AG04450 (cell line): ENCODE measurements around the gene USH2A. TPM values are rescaled to one million over a fixed set of nuclear protein-coding genes. Genes with fewer than 3 reads are reported as not detected.
A peak's percentile ranks its signal among the peaks of the same experiment; 100 is the strongest.

Source experiments
- CTCF ChIA-PET: fragments of 300-600, 350-600 bp; formaldehyde crosslinking; extraction: SDS; loops from one replicate; lab custom pipeline; 2022; ENCODE audit warnings: antibody characterized with exemption, inconsistent platforms; lab: Charles Lee
- POLR2A ChIA-PET: fragments of 350-600 bp; formaldehyde crosslinking; extraction: SDS; loops from one replicate; lab custom pipeline; 2021; ENCODE audit warnings: antibody characterized with exemption, inconsistent platforms; lab: Yijun Ruan, JAX
- DNase-seq: peaks from one replicate; pipeline ENCODE4 v3.0.0-alpha.2; 2011; ENCODE audit warnings: low read depth, low spot score
- H3K27ac ChIP-seq: one replicate; pipeline ENCODE4 v1.5.1; 2012; ENCODE audit warnings: low read depth, low read length, control low read depth
- H3K27me3 ChIP-seq: one replicate; pipeline ENCODE4 v1.6.0; 2012; ENCODE audit warnings: low read length; ENCODE audit not compliant: control insufficient read depth, insufficient read depth
- H3K4me3 ChIP-seq: 2 replicates; pipeline ENCODE4 v1.5.1; 2011; ENCODE audit warnings: mild to moderate bottlenecking, low read depth, low read length, control low read depth
- H3K9me3 ChIP-seq: 2 replicates; pipeline ENCODE4 v1.5.1; 2012; ENCODE audit warnings: low read length; ENCODE audit not compliant: control insufficient read depth, insufficient read depth
- polyA plus RNA-seq: library from polyadenylated mRNA; depleted of rRNA; stranded (reverse); fragments of >200 nt; gene quantifications from 2 replicates; pipeline ENCODE4 v1.2.3, GENCODE V29; 2011
- TF ChIP-seq, protein P1 (sequence below): IDR thresholded peaks from 2 replicates; pipeline ENCODE4 v1.5.1; 2011; ENCODE audit warnings: low read depth, low read length, control low read depth, inconsistent platforms

Gene USH2A
- polyA plus RNA-seq, 1 experiment = 0.01 TPM

DNA sequence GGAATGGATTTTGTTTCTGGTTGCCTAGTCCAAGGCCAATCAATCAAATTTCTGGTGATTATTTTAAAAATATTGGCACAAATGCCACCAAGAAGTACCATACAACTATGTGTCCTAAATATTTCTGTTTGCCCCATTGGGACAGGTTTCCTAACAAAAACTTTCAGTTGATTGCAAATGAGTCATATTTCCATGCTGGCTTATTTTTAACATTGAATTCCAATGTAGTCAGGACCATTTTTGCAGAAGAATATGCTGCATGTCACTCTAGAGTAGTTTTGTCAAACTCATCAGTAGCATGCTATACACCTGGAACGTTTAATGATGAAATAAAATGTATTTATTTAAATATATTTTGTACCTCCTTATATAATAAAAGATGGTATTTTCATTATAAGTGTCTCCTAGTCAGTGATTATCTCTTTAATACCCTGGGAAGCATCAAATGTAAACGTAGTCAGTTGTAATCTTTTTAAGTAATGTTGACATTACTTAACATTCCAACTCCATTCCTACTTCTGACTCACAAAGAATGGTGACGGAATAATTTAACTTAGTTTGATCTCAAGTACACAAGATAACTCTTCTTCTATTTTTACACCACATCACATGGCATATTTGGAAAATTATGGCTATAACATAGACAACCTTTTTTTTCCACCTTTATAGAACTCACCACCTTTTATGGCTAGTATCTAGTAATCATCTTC lies 39.0 kb upstream of the USH2A start:
- Histone ChIP-seq H3K27me3 (no peaks in the 10 kb centered on the region), H3K4me3 (no peak overlapping the region), H3K27ac (peak overlapping the region; percentile 54), H3K9me3 (no peaks in the 10 kb centered on the region)
- DNase-seq = peak; percentile 50
- CTCF ChIA-PET = no interaction called here
- TF ChIP-seq, protein P1, sequence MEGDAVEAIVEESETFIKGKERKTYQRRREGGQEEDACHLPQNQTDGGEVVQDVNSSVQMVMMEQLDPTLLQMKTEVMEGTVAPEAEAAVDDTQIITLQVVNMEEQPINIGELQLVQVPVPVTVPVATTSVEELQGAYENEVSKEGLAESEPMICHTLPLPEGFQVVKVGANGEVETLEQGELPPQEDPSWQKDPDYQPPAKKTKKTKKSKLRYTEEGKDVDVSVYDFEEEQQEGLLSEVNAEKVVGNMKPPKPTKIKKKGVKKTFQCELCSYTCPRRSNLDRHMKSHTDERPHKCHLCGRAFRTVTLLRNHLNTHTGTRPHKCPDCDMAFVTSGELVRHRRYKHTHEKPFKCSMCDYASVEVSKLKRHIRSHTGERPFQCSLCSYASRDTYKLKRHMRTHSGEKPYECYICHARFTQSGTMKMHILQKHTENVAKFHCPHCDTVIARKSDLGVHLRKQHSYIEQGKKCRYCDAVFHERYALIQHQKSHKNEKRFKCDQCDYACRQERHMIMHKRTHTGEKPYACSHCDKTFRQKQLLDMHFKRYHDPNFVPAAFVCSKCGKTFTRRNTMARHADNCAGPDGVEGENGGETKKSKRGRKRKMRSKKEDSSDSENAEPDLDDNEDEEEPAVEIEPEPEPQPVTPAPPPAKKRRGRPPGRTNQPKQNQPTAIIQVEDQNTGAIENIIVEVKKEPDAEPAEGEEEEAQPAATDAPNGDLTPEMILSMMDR = no peak
- POLR2A ChIA-PET = no interaction called here

DNA sequence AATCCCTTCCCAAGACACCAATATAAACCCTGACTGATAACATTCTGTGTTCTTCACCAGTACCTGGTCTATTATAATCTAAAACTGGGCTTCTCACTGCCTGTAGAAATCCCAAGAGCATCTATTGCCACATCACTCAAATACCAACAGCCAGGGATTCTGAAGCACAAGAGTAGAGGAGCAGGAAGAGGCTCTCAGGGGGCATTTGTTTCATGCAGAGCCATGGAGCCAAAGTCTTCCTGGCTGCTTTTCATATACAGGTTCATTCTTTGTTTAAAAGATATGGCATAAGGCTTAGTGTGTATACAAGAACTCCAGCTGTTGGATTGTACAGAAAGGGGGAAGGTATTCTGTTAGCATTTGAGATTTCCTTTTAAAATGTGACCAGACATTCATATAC lies 38.2 kb upstream of the USH2A start:
- peak overlapping the region; percentile 54 for H3K27ac ChIP-seq

DNA sequence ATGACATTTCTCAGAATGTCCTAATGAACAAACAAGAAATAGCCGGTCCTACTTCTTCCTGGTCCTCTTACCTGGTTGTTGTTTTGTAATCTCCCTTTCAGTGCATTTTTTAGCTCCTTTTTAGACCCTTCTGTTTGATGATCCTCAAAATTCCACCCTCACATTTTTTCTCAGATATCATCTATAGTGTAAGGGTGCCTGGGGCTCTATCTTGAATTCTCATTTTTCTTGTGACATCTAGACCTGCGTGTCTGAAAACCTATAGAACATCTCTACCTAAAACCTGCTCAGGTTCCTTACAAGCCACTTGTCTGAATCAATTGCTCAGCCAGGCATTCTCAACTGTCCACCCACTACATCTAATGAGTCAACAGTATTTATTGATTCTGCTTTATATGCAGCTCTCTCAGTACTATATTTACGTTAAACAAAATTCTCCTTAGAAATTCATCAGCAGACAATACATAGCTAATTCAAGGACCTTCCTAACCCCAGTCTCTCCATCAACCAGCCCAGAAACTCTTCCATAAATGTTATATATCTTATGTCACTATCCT lies 36.5 kb upstream of the USH2A start:
- no peaks in the 10 kb centered on the region for H3K27me3 ChIP-seq
- H3K4me3 ChIP-seq = no peak overlapping the region
- DNase-seq = no peak
- ChIA-PET POLR2A (no interaction called here), CTCF (interaction anchor here (0.9 kb wide), 1 partner anchor 238 kb away, joined by 6 read pairs; no protein-coding TSS in a partner anchor)
- TF ChIP-seq, protein P1 = no peak
- no peaks in the 10 kb centered on the region for H3K9me3 ChIP-seq
- H3K27ac ChIP-seq = no peak overlapping the region

More for the DNA sequence above, 38.2 kb upstream of the USH2A start:
- ChIA-PET CTCF (no interaction called here), POLR2A (no interaction called here)
- TF ChIP-seq, protein P1 = no peak
- Histone ChIP-seq H3K4me3 (no peak overlapping the region), H3K9me3 (no peaks in the 10 kb centered on the region), H3K27me3 (no peaks in the 10 kb centered on the region)
- DNase-seq = peak; percentile 54

DNA sequence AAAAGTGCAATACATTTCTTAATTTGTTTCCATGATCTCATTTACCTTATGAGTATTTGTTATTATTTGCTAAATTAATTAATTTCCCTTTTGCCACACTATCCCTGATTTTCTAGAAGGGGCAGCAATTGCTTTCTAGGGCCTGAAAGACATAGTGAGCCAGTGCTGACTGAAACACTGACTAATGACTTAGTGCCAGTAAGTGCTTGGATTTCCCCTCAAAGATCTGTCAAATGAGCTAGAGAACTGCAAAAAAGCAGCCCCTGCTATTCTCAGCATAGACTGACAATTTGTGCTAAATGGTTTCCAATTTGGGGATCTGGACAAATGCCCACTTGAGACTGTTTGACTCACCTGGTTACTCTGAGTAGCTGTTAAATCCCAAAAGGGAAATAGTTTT lies 35.6 kb upstream of the USH2A start:
- TF ChIP-seq, protein P1 = no peak
- no peaks in the 10 kb centered on the region for H3K9me3 ChIP-seq
- no peak overlapping the region for H3K4me3 ChIP-seq
- ChIA-PET POLR2A (no interaction called here), CTCF (interaction anchor here (1.2 kb wide), 1 partner anchor 148 kb away, joined by 3 read pairs; no protein-coding TSS in a partner anchor)
- no peak for DNase-seq
- no peak overlapping the region for H3K27ac ChIP-seq
- H3K27me3 ChIP-seq = no peaks in the 10 kb centered on the region

DNA sequence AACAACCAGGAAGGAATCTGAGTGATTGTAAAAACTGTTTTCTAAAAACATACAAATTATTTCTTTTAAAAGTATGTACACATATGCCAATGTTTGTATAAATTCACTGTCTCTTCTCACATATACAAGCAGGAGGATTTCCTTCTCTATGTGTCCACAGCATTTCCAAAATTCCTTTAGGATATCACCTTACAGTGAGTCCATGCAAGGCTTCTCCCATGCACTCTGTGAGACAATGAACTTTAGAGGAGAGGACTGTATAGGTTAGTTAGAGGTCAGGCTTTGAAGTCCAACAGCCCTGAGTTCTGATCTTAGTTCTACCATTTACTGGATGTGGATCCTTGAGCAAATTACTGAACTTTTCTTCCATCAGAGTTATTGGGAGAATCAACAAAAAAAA lies 34.1 kb upstream of the USH2A start:
- POLR2A ChIA-PET = no interaction called here
- TF ChIP-seq, protein P1 = no peak
- Histone ChIP-seq H3K27ac (no peak overlapping the region), H3K27me3 (no peaks in the 10 kb centered on the region), H3K9me3 (no peaks in the 10 kb centered on the region), H3K4me3 (no peak overlapping the region)
- no peak for DNase-seq
- CTCF ChIA-PET = interaction anchor here (1.0 kb wide), 1 partner anchor 14 kb away, joined by 3 read pairs; no protein-coding TSS in a partner anchor
